ENCODE data around the gene PUM2. TPM values are rescaled to one million over a fixed set of nuclear protein-coding genes. Genes with fewer than 3 reads are reported as not detected.
"Not testable (repeated sequence)": the region's sequence is repeated elsewhere in the genome, so short reads cannot be mapped to it uniquely, and the experiment has no call there.

PUM2 gene
- total RNA-seq, 2 donors from 2014 or later, result 69.2 to 81.8 TPM

- intact Hi-C loops (cut with DNase I), result not testable (repeated sequence)
Observed at GRCh38 chr2:20243637-20244036, 107.0 kb downstream of the PUM2 start.

GRCh38 chr2:20242727-20243377 is 107.8 kb downstream of the PUM2 start:
- intact Hi-C loops (cut with DNase I), result no loop called here
- no peak for DNase-seq (ENCODE audit: low spot score)

More at GRCh38 chr2:20243637-20244036, 107.0 kb downstream of the PUM2 start:
- not testable (repeated sequence) for DNase-seq (ENCODE audit: low spot score)

- intact Hi-C loops (cut with DNase I), result no loop called here
- DNase-seq (ENCODE audit: low spot score), result no peak
Observed at GRCh38 chr2:20241973-20242726, 108.5 kb downstream of the PUM2 start.

GRCh38 chr2:20240291-20240690 is 110.4 kb downstream of the PUM2 start:
- intact Hi-C loops (cut with DNase I), result not testable (repeated sequence)

GRCh38 chr2:20236496-20236895 is 114.1 kb downstream of the PUM2 start:
- DNase-seq (ENCODE audit: low spot score), result no peak
- intact Hi-C loops (cut with DNase I), result no loop called here

More at GRCh38 chr2:20240291-20240690, 110.4 kb downstream of the PUM2 start:
- not testable (repeated sequence) for DNase-seq (ENCODE audit: low spot score)

- intact Hi-C loops (cut with DNase I), result no loop called here
- DNase-seq (ENCODE audit: low spot score), result no peak
Observed at GRCh38 chr2:20235655-20236305, 114.9 kb downstream of the PUM2 start.

- DNase-seq (ENCODE audit: low spot score); intact Hi-C loops (cut with DNase I): not testable (repeated sequence)
Observed at GRCh38 chr2:20234597-20234996, 116.0 kb downstream of the PUM2 start.

GRCh38 chr2:20232837-20233207 is 117.8 kb downstream of the PUM2 start:
- no peak for DNase-seq (ENCODE audit: low spot score)
- intact Hi-C loops (cut with DNase I), result no loop called here

- intact Hi-C loops (cut with DNase I), result no loop called here
- DNase-seq (ENCODE audit: low spot score), result no peak
Observed at GRCh38 chr2:20231598-20232026, 119.0 kb downstream of the PUM2 start.

- peak; percentile 45 for DNase-seq (ENCODE audit: low spot score)
- intact Hi-C loops (cut with DNase I), result no loop called here
Observed at GRCh38 chr2:20231159-20231558, 119.5 kb downstream of the PUM2 start.

GRCh38 chr2:20230114-20230425 is 120.6 kb downstream of the PUM2 start:
- DNase-seq (ENCODE audit: low spot score), result no peak
- intact Hi-C loops (cut with DNase I), result no loop called here

- intact Hi-C loops (cut with DNase I), result loop anchor here in 1 of 2 donors (10.0 kb wide), 1 partner anchor 95 kb away; no protein-coding TSS in a partner anchor
- peak; percentile 66 for DNase-seq (ENCODE audit: low spot score)
Observed at GRCh38 chr2:20229322-20230113, 121.1 kb downstream of the PUM2 start.

GRCh38 chr2:20227894-20228505 is 122.6 kb downstream of the PUM2 start:
- intact Hi-C loops (cut with DNase I), result loop anchor here in 1 of 2 donors (10.0 kb wide), 1 partner anchor 93 kb away; no protein-coding TSS in a partner anchor
- peak; percentile 46 for DNase-seq (ENCODE audit: low spot score)

GRCh38 chr2:20226152-20226545 is 124.5 kb downstream of the PUM2 start:
- intact Hi-C loops (cut with DNase I), result loop anchor here in 1 of 2 donors (10.0 kb wide), 1 partner anchor 91 kb away; no protein-coding TSS in a partner anchor
- peak; percentile 65 for DNase-seq (ENCODE audit: low spot score)

- peak; percentile 86 for DNase-seq (ENCODE audit: low spot score)
- intact Hi-C loops (cut with DNase I), result loop anchor here in 1 of 2 donors (10.0 kb wide), 1 partner anchor 91 kb away; no protein-coding TSS in a partner anchor
Observed at GRCh38 chr2:20225294-20226151, 125.1 kb downstream of the PUM2 start.

GRCh38 chr2:20224716-20225293 is 125.8 kb downstream of the PUM2 start, which contains the start of gene SDC1:
Gene SDC1, minus strand, starts transcription at chr2:20225130. Its CDS starts 263 bp downstream, at chr2:20224867.
- intact Hi-C loops (cut with DNase I), result loop anchor here in 1 of 2 donors (10.0 kb wide), 1 partner anchor 90 kb away; no protein-coding TSS in a partner anchor
- DNase-seq (ENCODE audit: low spot score), result peak; percentile 75

- intact Hi-C loops (cut with DNase I), result loop anchor here in 1 of 2 donors (10.0 kb wide), 1 partner anchor 89 kb away; no protein-coding TSS in a partner anchor
- DNase-seq (ENCODE audit: low spot score), result peak; percentile 70
Observed at GRCh38 chr2:20224164-20224715, 126.4 kb downstream of the PUM2 start.

All from posterior vena cava (tissue), 2 donors.